AG04450 (cell line): ENCODE measurements around the gene LTBP1. TPM values are rescaled to one million over a fixed set of nuclear protein-coding genes. Genes with fewer than 3 reads are reported as not detected.

Experiments used
- CTCF ChIA-PET: fragments of 300-600, 350-600 bp; formaldehyde crosslinking; extraction: SDS; loops from one replicate; lab custom pipeline; 2022; ENCODE audit warnings: antibody characterized with exemption, inconsistent platforms; lab: Charles Lee
- POLR2A ChIA-PET: fragments of 350-600 bp; formaldehyde crosslinking; extraction: SDS; loops from one replicate; lab custom pipeline; 2021; ENCODE audit warnings: antibody characterized with exemption, inconsistent platforms; lab: Yijun Ruan, JAX
- DNase-seq: peaks from one replicate; pipeline ENCODE4 v3.0.0-alpha.2; 2011; ENCODE audit warnings: low read depth, low spot score
- H3K27ac ChIP-seq: one replicate; pipeline ENCODE4 v1.5.1; 2012; ENCODE audit warnings: low read depth, low read length, control low read depth
- H3K27me3 ChIP-seq: one replicate; pipeline ENCODE4 v1.6.0; 2012; ENCODE audit warnings: low read length; ENCODE audit not compliant: control insufficient read depth, insufficient read depth
- H3K4me3 ChIP-seq: 2 replicates; pipeline ENCODE4 v1.5.1; 2011; ENCODE audit warnings: mild to moderate bottlenecking, low read depth, low read length, control low read depth
- H3K9me3 ChIP-seq: 2 replicates; pipeline ENCODE4 v1.5.1; 2012; ENCODE audit warnings: low read length; ENCODE audit not compliant: control insufficient read depth, insufficient read depth
- polyA plus RNA-seq: library from polyadenylated mRNA; depleted of rRNA; stranded (reverse); fragments of >200 nt; gene quantifications from 2 replicates; pipeline ENCODE4 v1.2.3, GENCODE V29; 2011
- TF ChIP-seq, protein P1 (sequence below): IDR thresholded peaks from 2 replicates; pipeline ENCODE4 v1.5.1; 2011; ENCODE audit warnings: low read depth, low read length, control low read depth, inconsistent platforms

The LTBP1 gene
- polyA plus RNA-seq, 1 experiment, result 517 TPM

DNA sequence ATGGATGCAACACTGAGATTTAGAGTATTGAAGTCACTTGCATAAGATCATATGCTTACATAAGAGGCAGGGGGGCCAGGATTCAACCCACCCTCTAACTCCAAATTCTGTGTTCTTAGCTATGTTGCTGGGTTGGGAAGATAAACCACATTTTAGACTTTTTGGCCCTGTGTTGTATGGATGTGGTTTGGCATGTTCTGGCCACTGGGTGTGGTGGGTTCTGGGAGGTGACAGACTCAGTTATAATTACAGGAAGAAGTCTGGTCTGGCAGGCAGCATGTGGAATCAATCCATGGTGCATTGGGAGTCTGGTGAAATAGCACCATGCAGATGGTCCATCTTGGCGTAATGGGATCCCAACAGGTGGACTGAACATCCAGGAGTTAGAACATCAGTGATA lies 138.9 kb downstream of the LTBP1 start:
- Histone ChIP-seq H3K27me3 (no peaks in the 10 kb centered on the region), H3K27ac (no peak overlapping the region), H3K9me3 (no peaks in the 10 kb centered on the region), H3K4me3 (no peak overlapping the region)
- ChIA-PET POLR2A (interaction anchor here (0.5 kb wide), 1 partner anchor 252 kb away, joined by 5 read pairs; no protein-coding TSS in a partner anchor), CTCF (no interaction called here)
- TF ChIP-seq, protein P1, sequence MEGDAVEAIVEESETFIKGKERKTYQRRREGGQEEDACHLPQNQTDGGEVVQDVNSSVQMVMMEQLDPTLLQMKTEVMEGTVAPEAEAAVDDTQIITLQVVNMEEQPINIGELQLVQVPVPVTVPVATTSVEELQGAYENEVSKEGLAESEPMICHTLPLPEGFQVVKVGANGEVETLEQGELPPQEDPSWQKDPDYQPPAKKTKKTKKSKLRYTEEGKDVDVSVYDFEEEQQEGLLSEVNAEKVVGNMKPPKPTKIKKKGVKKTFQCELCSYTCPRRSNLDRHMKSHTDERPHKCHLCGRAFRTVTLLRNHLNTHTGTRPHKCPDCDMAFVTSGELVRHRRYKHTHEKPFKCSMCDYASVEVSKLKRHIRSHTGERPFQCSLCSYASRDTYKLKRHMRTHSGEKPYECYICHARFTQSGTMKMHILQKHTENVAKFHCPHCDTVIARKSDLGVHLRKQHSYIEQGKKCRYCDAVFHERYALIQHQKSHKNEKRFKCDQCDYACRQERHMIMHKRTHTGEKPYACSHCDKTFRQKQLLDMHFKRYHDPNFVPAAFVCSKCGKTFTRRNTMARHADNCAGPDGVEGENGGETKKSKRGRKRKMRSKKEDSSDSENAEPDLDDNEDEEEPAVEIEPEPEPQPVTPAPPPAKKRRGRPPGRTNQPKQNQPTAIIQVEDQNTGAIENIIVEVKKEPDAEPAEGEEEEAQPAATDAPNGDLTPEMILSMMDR, result no peak
- no peak for DNase-seq

DNA sequence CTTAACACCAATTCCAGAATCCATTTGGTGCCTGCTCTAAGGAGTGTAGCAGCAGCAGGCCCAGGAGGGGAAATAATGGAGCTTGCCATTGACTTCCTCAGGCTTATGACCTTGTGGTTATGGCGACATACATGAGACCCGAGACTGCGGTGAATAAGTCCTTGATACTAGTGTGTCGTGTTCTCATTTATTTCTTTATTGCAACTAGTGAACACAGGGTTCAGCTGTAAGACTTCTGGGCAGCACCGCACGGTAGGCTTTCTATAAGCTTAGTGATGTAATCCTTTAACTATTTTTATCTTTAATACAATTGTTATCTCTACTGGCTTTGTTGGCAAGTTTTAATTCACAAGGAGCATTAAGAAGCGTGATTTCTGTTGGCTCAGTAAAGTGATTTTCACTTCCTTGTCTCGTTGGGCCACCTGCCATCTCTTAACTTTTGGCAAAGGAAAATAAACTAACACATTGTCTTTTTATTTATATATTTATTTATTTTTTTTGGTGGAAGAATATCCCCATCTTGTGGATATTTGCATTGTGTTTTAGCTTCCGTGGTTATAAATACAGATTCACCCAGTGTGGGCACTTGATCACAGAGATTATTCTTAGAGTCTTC lies 139.8 kb downstream of the LTBP1 start:
- ChIA-PET POLR2A (interaction anchor here (0.5 to 1.0 kb wide), 3 partner anchors 47 to 253 kb away, joined by 3 to 5 read pairs (median 3); no protein-coding TSS in a partner anchor), CTCF (interaction anchor here (0.7 to 0.8 kb wide), 3 partner anchors 23 to 313 kb away, joined by 3 read pairs; no protein-coding TSS in a partner anchor)
- TF ChIP-seq, protein P1, result no peak
- H3K4me3 ChIP-seq, result no peak overlapping the region
- H3K27me3 ChIP-seq, result no peaks in the 10 kb centered on the region
- H3K9me3 ChIP-seq, result no peaks in the 10 kb centered on the region
- H3K27ac ChIP-seq, result no peak overlapping the region
- no peak for DNase-seq

DNA sequence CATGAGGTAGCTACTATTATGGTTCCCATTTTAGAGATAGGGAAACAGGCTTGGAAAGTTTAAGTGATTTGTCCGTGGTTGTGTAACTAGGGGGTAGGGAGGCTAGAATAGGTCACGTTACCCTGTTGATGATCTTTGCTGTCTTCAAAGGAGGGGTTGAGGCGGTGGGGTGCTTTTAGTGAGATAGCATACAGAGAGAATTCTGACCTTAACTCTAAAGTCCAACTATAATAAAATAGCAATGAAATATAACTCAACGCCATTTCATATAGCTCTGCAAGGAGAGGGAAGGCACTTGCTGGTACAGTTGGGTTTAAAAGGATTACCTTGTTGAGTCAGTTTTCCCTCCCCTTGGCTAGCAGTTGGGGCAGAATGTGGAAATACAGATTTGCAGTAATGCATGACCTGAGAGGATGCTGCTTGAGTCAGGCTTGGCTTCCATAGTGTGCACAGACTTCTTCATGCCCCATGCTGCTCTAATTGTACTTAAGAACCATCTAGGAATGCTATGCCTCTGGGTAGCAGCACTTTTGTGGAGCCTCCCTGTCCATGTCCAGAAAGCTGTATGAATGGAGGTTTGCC lies 143.9 kb downstream of the LTBP1 start:
- DNase-seq, result no peak
- Histone ChIP-seq H3K27ac (no peak overlapping the region), H3K27me3 (no peaks in the 10 kb centered on the region), H3K4me3 (no peak overlapping the region), H3K9me3 (no peaks in the 10 kb centered on the region)
- CTCF ChIA-PET, result interaction anchor here (0.9 kb wide), 1 partner anchor 10 kb away, joined by 4 read pairs; no protein-coding TSS in a partner anchor
- POLR2A ChIA-PET, result no interaction called here
- TF ChIP-seq, protein P1, result no peak

DNA sequence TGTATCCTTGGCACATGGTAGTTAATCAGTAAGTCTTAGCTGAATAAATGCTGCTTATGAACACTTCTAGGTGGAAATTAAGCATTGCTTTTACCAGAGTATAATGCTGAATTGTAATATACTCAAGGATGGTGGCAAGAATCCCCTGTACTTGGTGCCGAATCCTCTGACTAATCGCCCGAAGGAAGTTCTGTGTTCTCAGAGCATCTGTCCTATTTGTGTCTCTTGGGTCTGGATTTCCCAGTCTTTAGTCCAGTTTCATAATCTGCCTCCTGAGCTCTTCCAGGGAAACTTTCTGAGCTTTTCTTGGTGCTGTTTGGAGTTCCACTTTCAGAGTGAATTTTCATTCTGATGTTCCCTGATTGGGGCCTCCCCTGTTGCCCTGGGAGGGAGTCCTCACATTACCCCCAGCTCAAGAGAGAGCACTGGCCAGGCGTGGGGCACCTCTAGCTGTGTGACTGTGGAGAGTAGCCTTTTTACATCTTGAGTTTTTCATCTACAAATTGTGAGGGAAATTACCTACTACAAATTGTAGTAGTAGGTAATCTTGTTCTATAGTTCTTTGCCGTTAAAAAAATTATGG lies 144.9 kb downstream of the LTBP1 start:
- no peak overlapping the region for H3K27ac ChIP-seq
- H3K27me3 ChIP-seq, result no peaks in the 10 kb centered on the region
- ChIA-PET POLR2A (no interaction called here), CTCF (interaction anchor here (0.9 kb wide), 1 partner anchor 9 kb away, joined by 4 read pairs; no protein-coding TSS in a partner anchor)
- no peak overlapping the region for H3K4me3 ChIP-seq
- DNase-seq, result no peak
- no peaks in the 10 kb centered on the region for H3K9me3 ChIP-seq
- TF ChIP-seq, protein P1, result no peak
